Measurements from ENCODE around the gene TBC1D8. TPM values are rescaled to one million over a fixed set of nuclear protein-coding genes. Genes with fewer than 3 reads are reported as not detected.

Gene TBC1D8
- total RNA-seq, 2 experiments from 2014 or later, result 0.12 to 0.45 TPM

GRCh38 chr2:101108357-101108756, 42.8 kb downstream of the TBC1D8 start:
- ATAC-seq, result no peak
- H3K27me3 Mint-ChIP-seq, result peaks cover 10% of the 10 kb centered on the region
- no peaks in the 10 kb centered on the region for H3K4me1 Mint-ChIP-seq
- DNase-seq, result no peak
- no peak overlapping the region for H3K27ac Mint-ChIP-seq
- CTCF ChIA-PET, result interaction anchor here (0.6 kb wide), 1 partner anchor 28 kb away, joined by 4 read pairs; no protein-coding TSS in a partner anchor
- no peaks in the 10 kb centered on the region for H3K9me3 Mint-ChIP-seq (ENCODE audit: low read depth)
- no peaks in the 10 kb centered on the region for H3K36me3 Mint-ChIP-seq
- H3K4me3 Mint-ChIP-seq, result no peak overlapping the region

- ATAC-seq, result no peak
- Mint-ChIP-seq H3K4me3 (no peak overlapping the region), H3K4me1 (no peaks in the 10 kb centered on the region), H3K9me3 (ENCODE audit: low read depth) (peaks cover 2% of the 10 kb centered on the region), H3K36me3 (no peaks in the 10 kb centered on the region), H3K27me3 (peaks cover 7% of the 10 kb centered on the region), H3K27ac (no peak overlapping the region)
- no peak for DNase-seq
- CTCF ChIA-PET, result no interaction called here
These were observed 43.9 kb downstream of the TBC1D8 start for GRCh38 chr2:101107241-101107640.

GRCh38 chr2:101106453-101107181, 44.6 kb downstream of the TBC1D8 start:
- Mint-ChIP-seq H3K4me1 (no peaks in the 10 kb centered on the region), H3K9me3 (ENCODE audit: low read depth) (peaks cover 2% of the 10 kb centered on the region), H3K4me3 (no peak overlapping the region), H3K27ac (no peak overlapping the region), H3K27me3 (peaks cover 7% of the 10 kb centered on the region), H3K36me3 (no peaks in the 10 kb centered on the region)
- DNase-seq, result no peak
- ATAC-seq, result no peak
- CTCF ChIA-PET, result no interaction called here

- Mint-ChIP-seq H3K9me3 (ENCODE audit: low read depth) (peaks cover 2% of the 10 kb centered on the region), H3K4me1 (no peaks in the 10 kb centered on the region), H3K36me3 (no peaks in the 10 kb centered on the region), H3K27ac (no peak overlapping the region), H3K4me3 (no peak overlapping the region), H3K27me3 (peaks cover 6% of the 10 kb centered on the region)
- CTCF ChIA-PET, result no interaction called here
- DNase-seq (no peak), ATAC-seq (no peak)
These were observed 45.5 kb downstream of the TBC1D8 start for GRCh38 chr2:101105654-101106053.

GRCh38 chr2:101097638-101098037, 53.5 kb downstream of the TBC1D8 start:
- Mint-ChIP-seq H3K27me3 (peaks cover 28% of the 10 kb centered on the region), H3K27ac (no peak overlapping the region), H3K4me3 (no peak overlapping the region), H3K4me1 (no peaks in the 10 kb centered on the region), H3K36me3 (no peaks in the 10 kb centered on the region), H3K9me3 (ENCODE audit: low read depth) (peaks cover 4% of the 10 kb centered on the region)
- CTCF ChIA-PET, result no interaction called here
- no peak for DNase-seq
- no peak for ATAC-seq

GRCh38 chr2:101096619-101097142, 54.5 kb downstream of the TBC1D8 start:
- no peak for DNase-seq
- ATAC-seq, result no peak
- Mint-ChIP-seq H3K4me1 (no peaks in the 10 kb centered on the region), H3K9me3 (ENCODE audit: low read depth) (peaks cover 2% of the 10 kb centered on the region), H3K27me3 (peaks cover 28% of the 10 kb centered on the region), H3K4me3 (no peak overlapping the region), H3K36me3 (no peaks in the 10 kb centered on the region), H3K27ac (no peak overlapping the region)
- CTCF ChIA-PET, result no interaction called here

- Mint-ChIP-seq H3K4me1 (no peaks in the 10 kb centered on the region), H3K27ac (no peak overlapping the region), H3K36me3 (no peaks in the 10 kb centered on the region), H3K27me3 (peaks cover 24% of the 10 kb centered on the region), H3K9me3 (ENCODE audit: low read depth) (peaks cover 2% of the 10 kb centered on the region), H3K4me3 (no peak overlapping the region)
- no peak for DNase-seq
- ATAC-seq, result no peak
- CTCF ChIA-PET, result no interaction called here
These were observed 56.8 kb downstream of the TBC1D8 start for GRCh38 chr2:101094351-101094750.

- Mint-ChIP-seq H3K27me3 (peaks cover 6% of the 10 kb centered on the region), H3K4me3 (no peak overlapping the region), H3K9me3 (ENCODE audit: low read depth) (no peaks in the 10 kb centered on the region), H3K27ac (no peak overlapping the region), H3K36me3 (no peaks in the 10 kb centered on the region), H3K4me1 (no peaks in the 10 kb centered on the region)
- ATAC-seq (no peak), DNase-seq (no peak)
- CTCF ChIA-PET, result interaction anchor here (1.1 kb wide), 1 partner anchor 667 kb away, joined by 3 read pairs; no protein-coding TSS in a partner anchor
These were observed 61.0 kb downstream of the TBC1D8 start for GRCh38 chr2:101089942-101090799.

GRCh38 chr2:101089419-101089818, 61.8 kb downstream of the TBC1D8 start:
- Mint-ChIP-seq H3K9me3 (ENCODE audit: low read depth) (no peaks in the 10 kb centered on the region), H3K4me1 (no peaks in the 10 kb centered on the region), H3K4me3 (no peak overlapping the region), H3K27me3 (peaks cover 6% of the 10 kb centered on the region), H3K36me3 (no peaks in the 10 kb centered on the region), H3K27ac (no peak overlapping the region)
- no peak for DNase-seq
- CTCF ChIA-PET, result interaction anchor here (1.1 kb wide), 1 partner anchor 668 kb away, joined by 3 read pairs; no protein-coding TSS in a partner anchor
- no peak for ATAC-seq

GRCh38 chr2:101087638-101088037, 63.5 kb downstream of the TBC1D8 start:
- Mint-ChIP-seq H3K36me3 (no peaks in the 10 kb centered on the region), H3K27me3 (peaks cover 10% of the 10 kb centered on the region), H3K4me1 (no peaks in the 10 kb centered on the region), H3K27ac (no peak overlapping the region), H3K4me3 (no peak overlapping the region), H3K9me3 (ENCODE audit: low read depth) (no peaks in the 10 kb centered on the region)
- CTCF ChIA-PET, result interaction anchor here (0.6 kb wide), 1 partner anchor 359 kb away, joined by 3 read pairs; no protein-coding TSS in a partner anchor
- ATAC-seq, result no peak
- no peak for DNase-seq

- ATAC-seq (no peak), DNase-seq (no peak)
- no peak overlapping the region for H3K27ac Mint-ChIP-seq
- no peaks in the 10 kb centered on the region for H3K9me3 Mint-ChIP-seq (ENCODE audit: low read depth)
- no peaks in the 10 kb centered on the region for H3K36me3 Mint-ChIP-seq
- CTCF ChIA-PET, result no interaction called here
- H3K27me3 Mint-ChIP-seq, result peaks cover 9% of the 10 kb centered on the region
- H3K4me1 Mint-ChIP-seq, result no peaks in the 10 kb centered on the region
- H3K4me3 Mint-ChIP-seq, result no peak overlapping the region
These were observed 67.6 kb downstream of the TBC1D8 start for GRCh38 chr2:101083613-101084012.

GRCh38 chr2:101082998-101083397, 68.2 kb downstream of the TBC1D8 start:
- H3K4me1 Mint-ChIP-seq, result no peaks in the 10 kb centered on the region
- CTCF ChIA-PET, result no interaction called here
- no peak overlapping the region for H3K27ac Mint-ChIP-seq
- H3K9me3 Mint-ChIP-seq (ENCODE audit: low read depth), result no peaks in the 10 kb centered on the region
- peaks cover 10% of the 10 kb centered on the region for H3K27me3 Mint-ChIP-seq
- no peak overlapping the region for H3K4me3 Mint-ChIP-seq
- DNase-seq (no peak), ATAC-seq (no peak)
- no peaks in the 10 kb centered on the region for H3K36me3 Mint-ChIP-seq

GRCh38 chr2:101081375-101081907, 69.7 kb downstream of the TBC1D8 start:
- CTCF ChIA-PET, result no interaction called here
- Mint-ChIP-seq H3K36me3 (no peaks in the 10 kb centered on the region), H3K27me3 (peaks cover 16% of the 10 kb centered on the region), H3K9me3 (ENCODE audit: low read depth) (no peaks in the 10 kb centered on the region), H3K4me1 (no peaks in the 10 kb centered on the region), H3K27ac (no peak overlapping the region), H3K4me3 (no peak overlapping the region)
- DNase-seq (no peak), ATAC-seq (no peak)

Measured in activated CD8-positive, alpha-beta memory T cell treated with anti-CD3 and anti-CD28 coated beads, Interleukin-2, amount 10 ng/mL, durations not matched to agents 7 days and 5 days (primary cell).